A549 (cell line): ENCODE results near the gene CFAP119. TPM values are rescaled to one million over a fixed set of nuclear protein-coding genes. Genes with fewer than 3 reads are reported as not detected.

ENCODE experiments used
- ATAC-seq, 2 experiments: fragments of 200-7000 bp in 1 of 2; fragments of >200 bp in 1 of 2; cut with Nextera tagmentation in 1 of 2; cut with Tn5 transposase in 1 of 2; 3 replicates each; pipeline versions ENCODE4 v1.8.0 to v1.9.1; 2018 to 2020; ENCODE audit warnings: mild to moderate bottlenecking in 1 of 2, moderate library complexity in 1 of 2
- CTCF ChIA-PET: fragments of 300-600 bp; sonication (Branson Sonifier 250); formaldehyde crosslinking; extraction: SDS; loops from one replicate; lab custom pipeline; 2021; ENCODE audit warnings: antibody characterized with exemption, inconsistent platforms; lab: Yijun Ruan, JAX
- POLR2A ChIA-PET: fragments of 350-600 bp; formaldehyde crosslinking; extraction: SDS; loops from one replicate; lab custom pipeline; 2021; ENCODE audit warnings: antibody characterized with exemption, inconsistent platforms; lab: Yijun Ruan, JAX
- DNase-seq, 2 experiments: peaks; one replicate each; pipeline versions ENCODE4 v3.0.0 to v3.0.0-alpha.2; 2011 to 2016; ENCODE audit warnings: low read depth in 1 of 2, low spot score in 1 of 2
- FAIRE-seq: peaks from 2 replicates; lab custom pipeline; 2011; peaks lifted over from hg19 to GRCh38; lab: Jason Lieb, UNC
- H3K27ac ChIP-seq, 2 experiments: fragments of >200 bp; sonication (Bioruptor Twin); formaldehyde crosslinking; 3 replicates each; pipeline ENCODE4 v1.5.1; 2016 to 2017
- H3K4me1 ChIP-seq: fragments of >200 bp; sonication (Bioruptor Twin); formaldehyde crosslinking; 3 replicates; pipeline ENCODE4 v1.6.1; 2016
- H3K4me2 ChIP-seq: fragments of >200 bp; sonication (Bioruptor Twin); formaldehyde crosslinking; 3 replicates; pipeline ENCODE4 v1.6.1; 2016
- H3K4me3 ChIP-seq: fragments of >200 bp; sonication (Bioruptor Twin); formaldehyde crosslinking; 3 replicates; pipeline ENCODE4 v1.5.1; 2016
- H3K9me3 ChIP-seq: fragments of >200 bp; sonication (Bioruptor Twin); formaldehyde crosslinking; 3 replicates; pipeline ENCODE4 v1.6.1; 2016
- FOSL2 ChIP-seq, 2 experiments: fragments of 450-650 bp in 1 of 2; fragments of >200 bp in 1 of 2; sonication (Bioruptor Twin) in 1 of 2; formaldehyde crosslinking; IDR thresholded peaks; 2 replicates each; pipeline versions ENCODE4 v1.5.0 to v1.6.1; 2016 to 2020; ENCODE audit warnings: mild to moderate bottlenecking in 1 of 2, moderate library complexity in 1 of 2
- HDAC2 ChIP-seq: fragments of 200-600 bp; sonication (generic); IDR thresholded peaks from 2 replicates; pipeline ENCODE4 v1.6.1; 2016
- HES2 ChIP-seq: fragments of >200 bp; sonication (Bioruptor Twin); formaldehyde crosslinking; IDR thresholded peaks from 2 replicates; pipeline ENCODE4 v1.6.1; 2016
- HOXA7 ChIP-seq: fragments of 250-450 bp; sonication (Bioruptor Pico); IDR thresholded peaks from 2 replicates; pipeline ENCODE4 v1.5.0; 2020; ENCODE audit warnings: mild to moderate bottlenecking, moderate library complexity
- JUN ChIP-seq, 2 experiments: fragments of >200 bp; sonication (Bioruptor Twin); formaldehyde crosslinking; IDR thresholded peaks; 2 replicates in 1 of 2; 3 replicates in 1 of 2; pipeline ENCODE4 v1.6.1; 2016 to 2017
- MAZ ChIP-seq: fragments of 150-350 bp; IDR thresholded peaks from 2 replicates; pipeline ENCODE4 v1.6.1; 2014; ENCODE audit warnings: antibody characterized with exemption, low read depth, low read length, borderline replicate concordance
- POLR2A ChIP-seq: IDR thresholded peaks from 2 replicates; pipeline ENCODE4 v1.6.1; 2012; ENCODE audit warnings: mild to moderate bottlenecking, low read length
- REST ChIP-seq: fragments of 200-600 bp; sonication (generic); IDR thresholded peaks from 2 replicates; pipeline ENCODE4 v1.6.1; 2016; ENCODE audit warnings: antibody characterized with exemption, mild to moderate bottlenecking, moderate library complexity
- SMC3 ChIP-seq: fragments of >200 bp; sonication (Bioruptor Twin); formaldehyde crosslinking; IDR thresholded peaks from 3 replicates; pipeline ENCODE4 v1.6.1; 2018; ENCODE audit warnings: inconsistent platforms
- ZFP36 ChIP-seq: fragments of 450-650 bp; IDR thresholded peaks from 2 replicates; pipeline ENCODE4 v1.6.1; 2014; ENCODE audit warnings: borderline replicate concordance; ENCODE audit not compliant: partially characterized antibody
- ZNF302 ChIP-seq: fragments of 250-450 bp; sonication (Bioruptor Pico); IDR thresholded peaks from 2 replicates; pipeline ENCODE4 v1.9.0; 2021; ENCODE audit warnings: inconsistent platforms, mild to moderate bottlenecking, moderate library complexity
- WGBS: methylation state at CpG from one replicate; pipeline ENCODE4 v1.1.6; 2017; ENCODE audit errors: missing lambda C conversion rate; 5-methylcytosine and 5-hydroxymethylcytosine counted together
- polyA plus RNA-seq, 4 experiments: library from polyadenylated mRNA; depleted of rRNA in 3 of 4; stranded (reverse); fragments of >200 nt; fragmentation: RNase III in 1 of 4; extraction: RNeasy Plus Mini Kit Qiagen cat#74134 plus additional on column Dnase treatment in 1 of 4; gene quantifications; 2 replicates in 3 of 4; 3 replicates in 1 of 4; pipeline ENCODE4 v1.2.3, GENCODE V29; 2011 to 2017
- TF ChIP-seq, protein P1 (sequence below): IDR thresholded peaks from 2 replicates; pipeline ENCODE4 v1.6.1; 2012
- TF ChIP-seq, protein P2 (sequence below): fragments of 150-350 bp; IDR thresholded peaks from 2 replicates; pipeline ENCODE4 v1.6.1; 2014; ENCODE audit warnings: low read depth, mild to moderate bottlenecking, low read length
- TF ChIP-seq, protein P3 (sequence below): fragments of 450-650 bp; IDR thresholded peaks from 2 replicates; pipeline ENCODE4 v1.6.1; 2014; ENCODE audit warnings: antibody characterized with exemption

Gene CFAP119
- polyA plus RNA-seq, 2 of the 4 experiments (the other 2 are of a cell fraction), result 4.5 to 9.5 TPM

DNA sequence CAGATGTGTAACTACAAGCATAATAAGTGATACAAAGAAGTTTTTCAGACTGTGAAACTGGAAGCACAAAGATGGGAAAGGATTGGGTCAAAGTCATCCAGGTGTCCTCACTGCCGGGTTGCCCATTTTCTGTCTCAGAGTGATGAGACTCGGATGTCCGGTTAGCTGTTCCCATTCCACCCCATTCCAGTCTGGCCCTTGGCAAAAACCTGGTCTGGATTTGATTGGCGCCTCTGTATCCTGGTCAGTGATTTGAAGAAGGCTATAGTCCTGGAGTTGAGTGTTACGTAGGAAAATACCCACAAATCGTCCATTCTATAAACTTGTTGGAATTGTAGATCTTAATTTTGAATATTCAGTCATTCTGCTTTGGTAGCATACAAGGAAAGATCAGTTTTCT lies 33.5 kb downstream of the CFAP119 start:
- ChIA-PET POLR2A (interaction anchor here (2.0 kb wide), 1 partner anchor 12 kb away, joined by 4 read pairs; a partner anchor contains a TSS), CTCF (interaction anchor here (1.2 to 1.8 kb wide), 4 partner anchors 8 to 174 kb away, joined by 3 to 6 read pairs (median 4); no protein-coding TSS in a partner anchor)
- no peak for TF ChIP-seq SMC3
- TF ChIP-seq, protein P1, sequence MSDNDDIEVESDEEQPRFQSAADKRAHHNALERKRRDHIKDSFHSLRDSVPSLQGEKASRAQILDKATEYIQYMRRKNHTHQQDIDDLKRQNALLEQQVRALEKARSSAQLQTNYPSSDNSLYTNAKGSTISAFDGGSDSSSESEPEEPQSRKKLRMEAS, result no peak
- TF ChIP-seq HDAC2, result no peak
- DNase-seq, result no peak
- 86% methylated on average over 6 of the region's 6 CpGs for WGBS
- H3K4me2 ChIP-seq, result no peak overlapping the region
- no peaks in the 10 kb centered on the region for H3K9me3 ChIP-seq
- H3K4me3 ChIP-seq, result no peak overlapping the region
- no peak overlapping the region for H3K27ac ChIP-seq
- no peak for ATAC-seq
- no peaks in the 10 kb centered on the region for H3K4me1 ChIP-seq
- no peak for FAIRE-seq

GRCh38 chr16:30725418-30725792 lies 36.5 kb downstream of the CFAP119 start:
- H3K4me2 ChIP-seq, result no peak overlapping the region
- no peak overlapping the region for H3K27ac ChIP-seq
- no peaks in the 10 kb centered on the region for H3K4me1 ChIP-seq
- H3K9me3 ChIP-seq, result no peaks in the 10 kb centered on the region
- ATAC-seq, result no peak
- FAIRE-seq, result no peak
- ChIA-PET POLR2A (no interaction called here), CTCF (interaction anchor here (0.7 to 1.1 kb wide), 2 partner anchors 9 to 68 kb away, joined by 3 to 4 read pairs; no protein-coding TSS in a partner anchor)
- 89% methylated on average over 3 of the region's 3 CpGs for WGBS
- TF ChIP-seq POLR2A (no peak), ZFP36 (no peak), FOSL2 (IDR thresholded peaks at IDR 0.05) (no peak), FOSL2 (CRISPR knock-in tag; IDR thresholded peaks at IDR 0.05) (no peak), HOXA7 (CRISPR knock-in tag) (no peak), MAZ (no peak), HES2 (no peak), ZNF302 (CRISPR knock-in tag) (no peak)
- no peak for DNase-seq
- no peak overlapping the region for H3K4me3 ChIP-seq

DNA sequence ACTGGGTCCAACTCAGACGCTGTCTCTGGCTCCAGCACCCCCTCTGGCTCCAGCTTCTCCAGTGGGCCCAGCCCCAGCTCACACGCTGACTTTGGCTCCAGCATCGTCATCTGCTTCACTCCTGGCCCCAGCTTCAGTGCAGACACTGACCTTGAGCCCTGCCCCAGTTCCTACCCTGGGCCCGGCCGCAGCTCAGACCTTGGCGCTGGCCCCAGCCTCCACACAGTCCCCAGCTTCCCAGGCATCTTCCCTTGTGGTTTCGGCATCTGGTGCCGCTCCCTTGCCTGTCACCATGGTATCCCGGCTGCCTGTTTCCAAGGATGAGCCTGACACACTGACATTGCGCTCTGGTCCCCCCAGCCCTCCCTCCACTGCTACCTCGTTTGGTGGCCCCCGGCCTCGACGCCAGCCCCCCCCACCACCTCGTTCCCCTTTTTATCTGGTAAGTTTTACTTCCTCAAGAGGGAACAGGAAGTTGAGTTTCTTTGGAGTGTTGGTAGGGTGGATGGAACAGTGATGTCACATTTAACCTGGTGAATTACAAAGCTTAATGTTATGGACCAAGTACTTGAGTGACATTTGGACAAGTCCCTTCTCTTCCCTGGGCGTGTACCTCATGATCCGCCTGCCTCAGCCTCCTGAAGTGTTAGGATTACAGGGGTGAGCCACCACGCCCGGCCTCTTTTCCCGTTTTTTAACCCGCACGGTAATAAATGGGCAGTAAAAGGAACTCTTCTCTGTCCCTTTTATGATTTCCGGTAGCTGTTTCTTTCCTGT lies 37.0 kb downstream of the CFAP119 start:
- FAIRE-seq (no peak), DNase-seq (no peak), ATAC-seq (no peak; a peak in 1 of 6 replicates)
- ChIA-PET CTCF (interaction anchor here (0.7 to 1.8 kb wide), 3 partner anchors 10 to 68 kb away, joined by 3 to 4 read pairs (median 4); no protein-coding TSS in a partner anchor), POLR2A (interaction anchor here (0.5 to 0.7 kb wide), 2 partner anchors 23 to 900 kb away, joined by 3 to 4 read pairs; no protein-coding TSS in a partner anchor)
- H3K9me3 ChIP-seq, result no peaks in the 10 kb centered on the region
- 95% methylated on average over 23 of the region's 23 CpGs for WGBS
- no peaks in the 10 kb centered on the region for H3K4me1 ChIP-seq
- no peak overlapping the region for H3K4me3 ChIP-seq
- no peak overlapping the region for H3K4me2 ChIP-seq
- TF ChIP-seq REST, result no peak
- TF ChIP-seq, protein P2, sequence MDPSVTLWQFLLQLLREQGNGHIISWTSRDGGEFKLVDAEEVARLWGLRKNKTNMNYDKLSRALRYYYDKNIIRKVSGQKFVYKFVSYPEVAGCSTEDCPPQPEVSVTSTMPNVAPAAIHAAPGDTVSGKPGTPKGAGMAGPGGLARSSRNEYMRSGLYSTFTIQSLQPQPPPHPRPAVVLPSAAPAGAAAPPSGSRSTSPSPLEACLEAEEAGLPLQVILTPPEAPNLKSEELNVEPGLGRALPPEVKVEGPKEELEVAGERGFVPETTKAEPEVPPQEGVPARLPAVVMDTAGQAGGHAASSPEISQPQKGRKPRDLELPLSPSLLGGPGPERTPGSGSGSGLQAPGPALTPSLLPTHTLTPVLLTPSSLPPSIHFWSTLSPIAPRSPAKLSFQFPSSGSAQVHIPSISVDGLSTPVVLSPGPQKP, result no peak
- TF ChIP-seq, protein P3, sequence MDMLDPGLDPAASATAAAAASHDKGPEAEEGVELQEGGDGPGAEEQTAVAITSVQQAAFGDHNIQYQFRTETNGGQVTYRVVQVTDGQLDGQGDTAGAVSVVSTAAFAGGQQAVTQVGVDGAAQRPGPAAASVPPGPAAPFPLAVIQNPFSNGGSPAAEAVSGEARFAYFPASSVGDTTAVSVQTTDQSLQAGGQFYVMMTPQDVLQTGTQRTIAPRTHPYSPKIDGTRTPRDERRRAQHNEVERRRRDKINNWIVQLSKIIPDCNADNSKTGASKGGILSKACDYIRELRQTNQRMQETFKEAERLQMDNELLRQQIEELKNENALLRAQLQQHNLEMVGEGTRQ, result no peak
- TF ChIP-seq JUN (IDR thresholded peaks at IDR 0.05), result no peak
- H3K27ac ChIP-seq, result no peak overlapping the region
